Activated CD4-positive, alpha-beta T cell treated with anti-CD3 and anti-CD28 coated beads, Interleukin-2, amount 50 U/mL, for 24 hours (primary cell): ENCODE data around the gene RASA3.
"Not testable (repeated sequence)": the region's sequence is repeated elsewhere in the genome, so short reads cannot be mapped to it uniquely, and the experiment has no call there.

Source experiments
- DNase-seq, 2 donors: peaks; one replicate each; pipeline ENCODE4 v3.0.0-alpha.2; 2020; ENCODE audit warnings: low read depth in 1 of 2, low spot score in 1 of 2

The RASA3 gene

GRCh38 chr13:113995051-113995601 lies 137.3 kb downstream of the RASA3 start:
- no peak for DNase-seq

- DNase-seq, result no peak
Observed at GRCh38 chr13:113992276-113993005, 140.0 kb downstream of the RASA3 start.

GRCh38 chr13:113991676-113992179 lies 140.7 kb downstream of the RASA3 start:
- no peak for DNase-seq

- DNase-seq, result no peak
Observed at GRCh38 chr13:113991191-113991669, 141.2 kb downstream of the RASA3 start.

- DNase-seq, result no peak
Observed at GRCh38 chr13:113990321-113990837, 142.0 kb downstream of the RASA3 start.

GRCh38 chr13:113989585-113990300 lies 142.7 kb downstream of the RASA3 start:
- no peak for DNase-seq

- DNase-seq, result not testable (repeated sequence)
Observed at GRCh38 chr13:113988859-113989258, 143.6 kb downstream of the RASA3 start.

GRCh38 chr13:113982296-113982661 lies 150.1 kb downstream of the RASA3 start:
- DNase-seq, result no peak

- DNase-seq, result no peak
Observed at GRCh38 chr13:113981611-113982295, 150.7 kb downstream of the RASA3 start.

GRCh38 chr13:113981194-113981605 lies 151.2 kb downstream of the RASA3 start:
- no peak for DNase-seq

GRCh38 chr13:113980489-113981064 lies 151.8 kb downstream of the RASA3 start:
- no peak for DNase-seq

- DNase-seq, result no peak
Observed at GRCh38 chr13:113979791-113980471, 152.5 kb downstream of the RASA3 start.

GRCh38 chr13:113978741-113979481 lies 153.5 kb downstream of the RASA3 start:
- no peak for DNase-seq

- no peak for DNase-seq
Observed at GRCh38 chr13:113977976-113978375, 154.4 kb downstream of the RASA3 start.

GRCh38 chr13:113976711-113977684 lies 155.4 kb downstream of the RASA3 start:
- DNase-seq, result no peak

GRCh38 chr13:113975416-113975815 lies 157.0 kb downstream of the RASA3 start:
- DNase-seq, result no peak

- DNase-seq, result no peak
Observed at GRCh38 chr13:113974304-113975281, 157.8 kb downstream of the RASA3 start.
